HG02943 (cell line): ENCODE data around the gene USP17L17.
"Not testable (repeated sequence)": the region's sequence is repeated elsewhere in the genome, so short reads cannot be mapped to it uniquely, and the experiment has no call there.

ENCODE experiments used
- ATAC-seq: cut with Tn5 transposase; IDR thresholded peaks from one replicate; pipeline ENCODE4 v1.9.1; 2021; ENCODE audit warnings: mild to moderate bottlenecking, low read depth, moderate library complexity; ENCODE audit not compliant: unreplicated experiment

USP17L17 gene

GRCh38 chr4:9243579-9243978, at the start of gene USP17L17:
TSS of gene USP17L17 (plus strand) at chr4:9243879. CDS start at chr4:9243879, 0 bp downstream.
- not testable (repeated sequence) for ATAC-seq

GRCh38 chr4:9210357-9210756, 33.3 kb upstream of the USP17L17 start, which contains the start of gene USP17L10:
TSS of gene USP17L10 (plus strand) at chr4:9210657. CDS start at chr4:9210657, 0 bp downstream.
- ATAC-seq = not testable (repeated sequence)

GRCh38 chr4:9214701-9215100, 29.0 kb upstream of the USP17L17 start:
- not testable (repeated sequence) for ATAC-seq

GRCh38 chr4:9215105-9215504, 28.6 kb upstream of the USP17L17 start, which contains the start of gene USP17L11:
TSS of gene USP17L11 (plus strand) at chr4:9215405. CDS start at chr4:9215405, 0 bp downstream.
- ATAC-seq = not testable (repeated sequence)

- not testable (repeated sequence) for ATAC-seq
Measured at GRCh38 chr4:9219852-9220251, 23.8 kb upstream of the USP17L17 start, which contains the start of gene USP17L12. TSS of gene USP17L12 (plus strand) at chr4:9220152. CDS start at chr4:9220152, 0 bp downstream.

- not testable (repeated sequence) for ATAC-seq
Measured at GRCh38 chr4:9224596-9224995, 19.1 kb upstream of the USP17L17 start, which contains the start of gene USP17L13. TSS of gene USP17L13 (plus strand) at chr4:9224896. CDS start at chr4:9224896, 0 bp downstream.

GRCh38 chr4:9230249-9230648, 13.4 kb upstream of the USP17L17 start:
- not testable (repeated sequence) for ATAC-seq

GRCh38 chr4:9234085-9234484, 9.6 kb upstream of the USP17L17 start, which contains the start of gene USP17L15:
TSS of gene USP17L15 (plus strand) at chr4:9234385. CDS start at chr4:9234385, 0 bp downstream.
- ATAC-seq = not testable (repeated sequence)

- ATAC-seq = not testable (repeated sequence)
Measured at GRCh38 chr4:9238461-9238860, 5.2 kb upstream of the USP17L17 start.

- ATAC-seq = not testable (repeated sequence)
Measured at GRCh38 chr4:9247953-9248680, 4.4 kb downstream of the USP17L17 start, which contains the start of gene USP17L18. TSS of gene USP17L18 (plus strand) at chr4:9248630. CDS start at chr4:9248630, 0 bp downstream.

- ATAC-seq = not testable (repeated sequence)
Measured at GRCh38 chr4:9253078-9253477, 9.4 kb downstream of the USP17L17 start, which contains the start of gene USP17L19. TSS of gene USP17L19 (plus strand) at chr4:9253378. CDS start at chr4:9253378, 0 bp downstream.

GRCh38 chr4:9257824-9258223, 14.1 kb downstream of the USP17L17 start, which contains the start of gene USP17L20:
TSS of gene USP17L20 (plus strand) at chr4:9258124. CDS start at chr4:9258124, 0 bp downstream.
- ATAC-seq = not testable (repeated sequence)

GRCh38 chr4:9262572-9262971, 18.9 kb downstream of the USP17L17 start, which contains the start of gene USP17L21:
TSS of gene USP17L21 (plus strand) at chr4:9262872. CDS start at chr4:9262872, 0 bp downstream.
- ATAC-seq = not testable (repeated sequence)

- not testable (repeated sequence) for ATAC-seq
Measured at GRCh38 chr4:9267319-9267718, 23.6 kb downstream of the USP17L17 start, which contains the start of gene USP17L22. TSS of gene USP17L22 (plus strand) at chr4:9267619. CDS start at chr4:9267619, 0 bp downstream.

- ATAC-seq = not testable (repeated sequence)
Measured at GRCh38 chr4:9271719-9272118, 28.0 kb downstream of the USP17L17 start.
